Occipital lobe (tissue), 2 donors: ENCODE results near the gene CGA. TPM values are rescaled to one million over a fixed set of nuclear protein-coding genes. Genes with fewer than 3 reads are reported as not detected.
"Not testable (repeated sequence)": the region's sequence is repeated elsewhere in the genome, so short reads cannot be mapped to it uniquely, and the experiment has no call there.

Experiments used
- DNase-seq: peaks from one replicate; lab custom pipeline; 2025; lab: John Stamatoyannopoulos, UW
- total RNA-seq: library from RNA; depleted of rRNA; stranded (reverse); fragments of >200 nt; gene quantifications from one replicate; pipeline ENCODE4 v1.2.3, GENCODE V29; 2014

CGA gene
- total RNA-seq, result not detected

GRCh38 chr6:87095087-87095509, at the start of gene CGA:
Gene CGA (minus strand): TSS chr6:87095106. CDS start chr6:87088200, 6,906 bp downstream.
- no peak for DNase-seq

- not testable (repeated sequence) for DNase-seq
Observed at GRCh38 chr6:87139927-87140326, 45.0 kb upstream of the CGA start.

DNA sequence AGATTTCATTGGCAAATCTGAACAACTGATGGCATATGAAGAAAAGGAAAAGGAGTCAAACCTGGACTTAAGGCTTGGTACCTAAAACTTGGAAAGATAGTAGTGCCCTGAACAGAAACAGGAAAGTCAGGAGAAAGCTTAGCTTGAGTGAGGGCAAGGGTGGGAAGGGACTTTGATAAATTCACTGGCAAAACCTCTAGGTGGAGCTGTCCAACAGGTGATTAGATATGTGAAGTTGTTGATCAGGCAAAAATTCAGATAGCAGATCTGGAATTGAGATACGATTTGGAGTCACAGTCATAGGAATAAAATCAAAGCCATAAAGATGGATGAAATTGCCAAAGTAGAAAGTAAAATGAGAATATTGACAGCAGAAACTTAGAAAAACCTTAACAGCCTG, 44.3 kb upstream of the CGA start:
- no peak for DNase-seq

DNA sequence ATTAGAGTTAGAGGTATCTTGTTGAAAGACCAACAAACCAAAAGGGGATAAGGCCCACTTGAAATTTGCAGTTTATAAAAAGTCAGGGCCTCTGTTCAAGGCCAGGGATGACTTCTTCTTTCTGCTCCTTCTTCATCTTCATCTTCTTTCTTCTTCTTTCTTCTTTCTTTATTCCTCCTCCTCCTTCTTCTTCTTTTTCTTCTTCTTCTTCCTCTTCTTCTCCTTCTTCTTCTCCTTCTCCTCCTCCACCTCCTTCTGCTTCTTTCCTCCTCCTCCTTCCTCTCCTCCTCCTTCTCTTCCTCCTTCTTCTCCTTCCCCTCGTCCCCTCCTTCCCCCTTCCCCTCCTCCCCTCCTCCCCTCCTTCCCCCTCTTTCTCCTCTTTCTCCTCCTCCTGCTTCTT, 42.1 kb upstream of the CGA start:
- DNase-seq, result no peak

GRCh38 chr6:87127737-87128136, 32.8 kb upstream of the CGA start:
- no peak for DNase-seq

GRCh38 chr6:87126501-87126900, 31.6 kb upstream of the CGA start:
- DNase-seq, result no peak

- DNase-seq, result no peak
Observed at GRCh38 chr6:87124074-87124473, 29.2 kb upstream of the CGA start.

GRCh38 chr6:87122477-87122876, 27.6 kb upstream of the CGA start:
- no peak for DNase-seq

DNA sequence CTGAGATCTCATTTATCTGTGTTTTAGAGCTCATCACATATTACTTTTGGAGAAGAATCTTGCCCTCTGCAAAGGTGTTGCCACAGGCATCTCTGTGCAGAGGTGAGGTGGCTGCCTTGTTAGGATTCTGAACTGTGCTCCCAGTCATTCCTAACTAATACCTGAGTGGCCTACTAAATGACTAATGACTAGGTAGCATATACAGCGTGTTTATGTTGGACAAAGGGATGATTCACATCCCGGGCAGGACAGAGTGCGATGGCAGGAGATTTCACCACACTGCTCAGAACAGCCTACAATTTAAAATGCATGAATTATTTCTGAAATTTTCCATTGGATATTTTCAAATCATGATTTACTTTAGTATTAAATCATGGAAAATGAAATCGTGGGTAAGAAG, 23.1 kb upstream of the CGA start:
- DNase-seq, result no peak

- DNase-seq, result no peak
Observed at GRCh38 chr6:87116922-87117321, 22.0 kb upstream of the CGA start.

GRCh38 chr6:87115402-87116135, 20.7 kb upstream of the CGA start:
- no peak for DNase-seq

DNA sequence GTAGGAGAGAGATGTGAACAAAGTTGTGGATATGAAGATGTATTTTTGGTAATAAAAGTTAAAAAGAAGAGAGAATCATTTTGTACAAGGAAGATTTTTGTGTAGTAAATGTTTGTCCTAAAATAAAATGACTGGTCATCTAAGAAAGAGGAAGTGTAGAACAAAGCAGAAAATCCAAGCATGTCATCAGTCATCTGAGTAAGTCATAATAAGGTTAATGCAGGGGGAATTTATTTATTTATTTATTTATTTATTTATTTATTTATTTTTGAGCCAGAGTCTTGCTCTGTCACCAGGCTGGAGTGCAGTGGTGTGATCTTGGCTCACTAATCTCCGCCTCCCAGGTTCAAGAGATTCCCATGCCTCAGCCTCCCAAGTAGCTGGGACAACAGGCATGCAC, 15.7 kb upstream of the CGA start:
- DNase-seq, result no peak

DNA sequence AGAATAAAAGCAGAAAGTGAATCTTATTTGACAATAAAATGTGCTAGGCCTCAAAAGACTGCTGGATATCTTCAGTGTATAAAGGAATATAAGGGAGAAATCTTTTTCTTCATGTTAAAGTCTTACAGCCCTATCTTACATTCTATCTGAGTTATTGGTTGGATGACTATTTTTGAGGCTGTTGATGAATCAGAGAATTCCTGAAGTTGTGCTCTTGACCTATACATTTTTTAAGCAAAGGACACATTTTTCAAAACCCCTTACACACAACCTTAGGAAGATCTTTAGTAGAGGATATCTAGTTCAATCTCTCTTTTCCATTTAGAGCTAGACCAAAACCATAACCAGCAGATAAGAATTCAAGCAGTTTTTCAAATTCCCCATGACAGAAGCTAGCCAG, 10.9 kb upstream of the CGA start:
- no peak for DNase-seq

- DNase-seq, result no peak
Observed at GRCh38 chr6:87104667-87105066, 9.8 kb upstream of the CGA start.

GRCh38 chr6:87103977-87104601, 9.2 kb upstream of the CGA start:
- DNase-seq, result no peak

DNA sequence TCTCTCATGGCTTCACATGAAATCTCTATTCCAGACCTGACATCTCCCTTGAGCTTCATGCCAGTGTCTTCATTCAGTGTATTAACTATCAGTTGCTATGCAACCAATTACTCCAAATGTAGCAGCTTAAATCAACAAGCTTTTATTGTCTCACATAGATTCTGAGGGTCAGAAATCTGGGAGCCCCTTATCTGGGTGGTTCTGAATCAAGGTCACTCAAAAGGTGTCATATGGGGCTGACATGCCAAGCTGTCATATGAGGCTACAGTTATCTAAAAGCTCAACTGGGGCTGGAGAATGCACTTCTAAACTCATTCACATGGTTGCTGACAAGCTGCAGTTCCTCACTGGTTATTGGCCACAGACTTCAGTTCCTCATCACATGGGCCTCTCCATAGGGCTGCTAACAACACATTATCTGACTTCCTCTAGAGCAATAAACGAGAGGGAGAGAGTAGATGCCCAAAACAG, 7.3 kb upstream of the CGA start:
- DNase-seq, result no peak

DNA sequence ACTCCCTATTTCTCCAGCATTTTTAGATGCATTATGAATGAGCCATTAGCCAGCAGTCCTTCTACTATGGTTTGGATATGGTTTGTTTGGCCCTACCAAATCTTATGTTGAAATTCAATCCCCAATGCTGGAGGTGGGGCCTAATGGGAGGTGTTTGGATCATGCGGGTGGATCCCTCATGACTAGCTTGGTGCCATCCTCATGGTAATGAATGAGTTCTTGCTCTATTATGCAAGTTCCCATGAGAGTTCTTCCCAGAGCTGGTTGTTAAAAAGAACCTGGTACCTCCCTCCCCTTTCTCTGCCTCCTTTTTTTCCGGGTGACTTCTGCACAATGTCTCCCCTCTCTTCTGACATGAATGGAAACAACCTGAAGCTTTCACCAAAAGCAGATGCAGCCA, 6.2 kb upstream of the CGA start:
- DNase-seq, result no peak

- DNase-seq, result no peak
Observed at GRCh38 chr6:87100216-87100615, 5.3 kb upstream of the CGA start.

DNA sequence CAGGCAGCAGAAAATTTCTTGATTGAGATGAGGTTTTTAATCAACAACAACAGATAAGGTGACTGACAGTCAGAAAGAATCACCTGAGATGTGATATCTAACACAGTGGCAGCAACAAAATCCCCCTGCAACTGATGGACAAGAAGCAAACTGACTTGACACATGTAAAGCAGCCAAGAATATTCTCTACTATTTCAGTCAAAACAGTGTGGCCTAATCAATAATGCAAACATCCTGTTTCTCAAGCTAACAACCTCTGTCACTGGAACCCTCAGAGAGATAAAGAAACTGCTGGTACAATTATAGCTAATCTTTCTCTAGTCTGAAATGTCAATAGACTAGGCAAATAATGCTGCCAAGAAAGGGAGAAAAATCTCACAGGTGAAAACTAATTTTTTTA, 4.6 kb upstream of the CGA start:
- no peak for DNase-seq

- DNase-seq, result no peak
Observed at GRCh38 chr6:87094576-87094975, 330 bp downstream of the CGA start.

GRCh38 chr6:87093651-87094050, 1.3 kb downstream of the CGA start:
- DNase-seq, result no peak

GRCh38 chr6:87093199-87093598, 1.7 kb downstream of the CGA start:
- DNase-seq, result no peak

GRCh38 chr6:87092435-87092834, 2.5 kb downstream of the CGA start:
- no peak for DNase-seq
